ENCODE data around the gene NPAS4. TPM values are rescaled to one million over a fixed set of nuclear protein-coding genes. Genes with fewer than 3 reads are reported as not detected.

The NPAS4 gene
- total RNA-seq, 1 donor from 2014 or later, result not detected

- Mint-ChIP-seq H3K36me3 (peaks cover 5% of the 10 kb centered on the region), H3K27me3 (ENCODE audit: insufficient read depth, low read depth) (peaks cover 6% of the 10 kb centered on the region), H3K9me3 (no peaks in the 10 kb centered on the region), H3K27ac (no peak overlapping the region), H3K4me3 (no peak overlapping the region), H3K4me1 (peaks cover 32% of the 10 kb centered on the region)
- no peak for DNase-seq (ENCODE audit: low spot score)
- Histone ChIP-seq H3K4me2 (no peak overlapping the region), H3K9ac (no peak overlapping the region), H3K27ac (no peak overlapping the region), H3F3A (ENCODE audit: low read depth) (peaks cover 20% of the 10 kb centered on the region), H3K36me3 (no peaks in the 10 kb centered on the region), H3K79me2 (ENCODE audit: low read depth) (peaks cover 5% of the 10 kb centered on the region), H3K9me3 (ENCODE audit: low read depth) (no peaks in the 10 kb centered on the region), H2AFZ (replicated peaks) (no peak overlapping the region), H3K27me3 (no peaks in the 10 kb centered on the region), H4K20me1 (ENCODE audit: low read depth) (peaks cover 27% of the 10 kb centered on the region), H3K4me1 (no peaks in the 10 kb centered on the region), H3K4me3 (no peak overlapping the region)
- TF ChIP-seq EZH2 (IDR thresholded peaks at IDR 0.05) (no peak), EZH2phosphoT487 (IDR thresholded peaks at IDR 0.05) (no peak), CTCF (IDR thresholded peaks at IDR 0.05) (no peak)
Measured at GRCh38 chr11:66473608-66474515, 53.0 kb downstream of the NPAS4 start.

- Histone ChIP-seq H3K9ac (no peak overlapping the region), H3K27ac (no peak overlapping the region), H4K20me1 (ENCODE audit: low read depth) (peaks cover 31% of the 10 kb centered on the region), H3K27me3 (no peaks in the 10 kb centered on the region), H2AFZ (replicated peaks) (no peak overlapping the region), H3K4me2 (no peak overlapping the region), H3K9me3 (ENCODE audit: low read depth) (no peaks in the 10 kb centered on the region), H3K4me1 (no peaks in the 10 kb centered on the region), H3K79me2 (ENCODE audit: low read depth) (peaks cover 12% of the 10 kb centered on the region), H3K4me3 (no peak overlapping the region), H3F3A (ENCODE audit: low read depth) (peaks cover 29% of the 10 kb centered on the region), H3K36me3 (no peaks in the 10 kb centered on the region)
- DNase-seq (ENCODE audit: low spot score), result no peak
- Mint-ChIP-seq H3K27ac (no peak overlapping the region), H3K4me3 (no peak overlapping the region), H3K27me3 (ENCODE audit: insufficient read depth, low read depth) (peaks cover 10% of the 10 kb centered on the region), H3K9me3 (no peaks in the 10 kb centered on the region), H3K4me1 (peaks cover 25% of the 10 kb centered on the region), H3K36me3 (peaks cover 5% of the 10 kb centered on the region)
- TF ChIP-seq CTCF (IDR thresholded peaks at IDR 0.05), result no peak
- no peak for TF ChIP-seq EZH2 (IDR thresholded peaks at IDR 0.05)
- TF ChIP-seq EZH2phosphoT487 (IDR thresholded peaks at IDR 0.05), result no peak
Measured at GRCh38 chr11:66475349-66476172, 54.7 kb downstream of the NPAS4 start.

Small RNAs within 50 kb of the gene (small RNA-seq; reads per million reads assigned to genes)
- gene RF00017, result not detected
- not detected for gene RF00416
- not detected for gene RNU1-84P

Other genes starting within 250 kb of the NPAS4 start
- gene KLC2, start 163.3 kb upstream of the NPAS4 start, total RNA-seq (ENCODE audit: low replicate concordance), result 10.6 and 38.2 TPM in 2 replicates
- 54.0 and 85.5 TPM in 2 replicates for gene RAB1B, start 152.4 kb upstream of the NPAS4 start, total RNA-seq (ENCODE audit: low replicate concordance)
- gene CNIH2, start 142.9 kb upstream of the NPAS4 start, total RNA-seq (ENCODE audit: low replicate concordance), result 5.6 and 5.7 TPM in 2 replicates
- 19.0 and 41.0 TPM in 2 replicates for gene YIF1A, start 131.9 kb upstream of the NPAS4 start, total RNA-seq (ENCODE audit: low replicate concordance)
- gene TMEM151A, start 129.1 kb upstream of the NPAS4 start, total RNA-seq (ENCODE audit: low replicate concordance), result 0.03 TPM in 1 of 2 replicates, not detected in the other
- gene CD248, start 104.0 kb upstream of the NPAS4 start, total RNA-seq (ENCODE audit: low replicate concordance), result 0.62 and 0.99 TPM in 2 replicates
- gene RIN1, start 84.6 kb upstream of the NPAS4 start, total RNA-seq (ENCODE audit: low replicate concordance), result 0.56 and 2.6 TPM in 2 replicates
- gene BRMS1, start 75.9 kb upstream of the NPAS4 start, total RNA-seq (ENCODE audit: low replicate concordance), result 16.4 and 34.6 TPM in 2 replicates
- gene B4GAT1, start 73.4 kb upstream of the NPAS4 start, total RNA-seq (ENCODE audit: low replicate concordance), result 40.9 and 57.1 TPM in 2 replicates
- gene SLC29A2, start 49.3 kb upstream of the NPAS4 start, total RNA-seq (ENCODE audit: low replicate concordance), result 6.9 and 15.3 TPM in 2 replicates
- gene MRPL11, start 17.8 kb downstream of the NPAS4 start, total RNA-seq (ENCODE audit: low replicate concordance), result 82.0 and 131 TPM in 2 replicates
- gene PELI3, start 45.9 kb downstream of the NPAS4 start, total RNA-seq (ENCODE audit: low replicate concordance), result 2.7 and 9.1 TPM in 2 replicates
- gene DPP3, start 59.4 kb downstream of the NPAS4 start, total RNA-seq (ENCODE audit: low replicate concordance), result 41.3 and 70.1 TPM in 2 replicates
- gene BBS1, start 89.6 kb downstream of the NPAS4 start, total RNA-seq (ENCODE audit: low replicate concordance), result 42.0 and 68.9 TPM in 2 replicates
- 4.1 and 10.0 TPM in 2 replicates for gene ZDHHC24, start 125.0 kb downstream of the NPAS4 start, total RNA-seq (ENCODE audit: low replicate concordance)
- gene ACTN3, start 125.9 kb downstream of the NPAS4 start, total RNA-seq (ENCODE audit: low replicate concordance), result 20.2 and 33.0 TPM in 2 replicates
- gene CTSF, start 147.6 kb downstream of the NPAS4 start, total RNA-seq (ENCODE audit: low replicate concordance), result 1.1 TPM in 1 of 2 replicates, not detected in the other
- gene CCDC87, start 172.0 kb downstream of the NPAS4 start, total RNA-seq (ENCODE audit: low replicate concordance), result 0.22 and 1.2 TPM in 2 replicates
- 44.3 and 76.1 TPM in 2 replicates for gene CCS, start 172.2 kb downstream of the NPAS4 start, total RNA-seq (ENCODE audit: low replicate concordance)
- 38.2 and 63.8 TPM in 2 replicates for gene RBM14, start 195.6 kb downstream of the NPAS4 start, total RNA-seq (ENCODE audit: low replicate concordance)
- gene RBM4, start 217.7 kb downstream of the NPAS4 start, total RNA-seq (ENCODE audit: low replicate concordance), result 172 and 206 TPM in 2 replicates

Data from neural progenitor cell (in vitro differentiated cells).